GM18508 (cell line): ENCODE data around the gene GNE.
"Not testable (repeated sequence)": the region's sequence is repeated elsewhere in the genome, so short reads cannot be mapped to it uniquely, and the experiment has no call there.

Experiments
- ATAC-seq: cut with Tn5 transposase; IDR thresholded peaks from one replicate; pipeline ENCODE4 v1.9.1; 2021; ENCODE audit warnings: moderate number of reproducible peaks; ENCODE audit not compliant: insufficient read depth, unreplicated experiment

GNE gene

GRCh38 chr9:36273354-36273753, 15.1 kb upstream of the GNE start:
- ATAC-seq = not testable (repeated sequence)

GRCh38 chr9:36268007-36268427, 9.8 kb upstream of the GNE start:
- no peak for ATAC-seq

- no peak for ATAC-seq
Measured at GRCh38 chr9:36264896-36265295, 6.6 kb upstream of the GNE start.

- ATAC-seq = no peak
Measured at GRCh38 chr9:36263683-36264082, 5.4 kb upstream of the GNE start.

GRCh38 chr9:36258996-36259533, 817 bp upstream of the GNE start:
- ATAC-seq = no peak

- ATAC-seq = no peak
Measured at GRCh38 chr9:36251428-36251827, 6.8 kb downstream of the GNE start.

- ATAC-seq = no peak
Measured at GRCh38 chr9:36250079-36250478, 8.2 kb downstream of the GNE start.

- ATAC-seq = no peak
Measured at GRCh38 chr9:36249189-36249588, 9.1 kb downstream of the GNE start.

- not testable (repeated sequence) for ATAC-seq
Measured at GRCh38 chr9:36248061-36248460, 10.2 kb downstream of the GNE start.

GRCh38 chr9:36247356-36247755, 10.9 kb downstream of the GNE start:
- ATAC-seq = no peak

GRCh38 chr9:36245906-36246305, 12.3 kb downstream of the GNE start:
- no peak for ATAC-seq

GRCh38 chr9:36239675-36240074, 18.6 kb downstream of the GNE start:
- not testable (repeated sequence) for ATAC-seq

GRCh38 chr9:36239205-36239604, 19.0 kb downstream of the GNE start:
- ATAC-seq = not testable (repeated sequence)

GRCh38 chr9:36237230-36237629, 21.0 kb downstream of the GNE start:
- ATAC-seq = no peak

GRCh38 chr9:36222449-36222848, 35.8 kb downstream of the GNE start:
- no peak for ATAC-seq

GRCh38 chr9:36221667-36222066, 36.6 kb downstream of the GNE start:
- no peak for ATAC-seq

- no peak for ATAC-seq
Measured at GRCh38 chr9:36218411-36218901, 39.8 kb downstream of the GNE start.

GRCh38 chr9:36218011-36218410, 40.2 kb downstream of the GNE start:
- ATAC-seq = no peak

- ATAC-seq = no peak
Measured at GRCh38 chr9:36217256-36217968, 40.8 kb downstream of the GNE start.

- ATAC-seq = no peak
Measured at GRCh38 chr9:36214571-36214970, 43.7 kb downstream of the GNE start.

GRCh38 chr9:36213989-36214388, 44.3 kb downstream of the GNE start:
- ATAC-seq = no peak

- no peak for ATAC-seq
Measured at GRCh38 chr9:36213387-36213786, 44.9 kb downstream of the GNE start.
